Measurements from ENCODE around the gene ELOVL6.
"Not testable (repeated sequence)": the region's sequence is repeated elsewhere in the genome, so short reads cannot be mapped to it uniquely, and the experiment has no call there.

The ELOVL6 gene, protein sequence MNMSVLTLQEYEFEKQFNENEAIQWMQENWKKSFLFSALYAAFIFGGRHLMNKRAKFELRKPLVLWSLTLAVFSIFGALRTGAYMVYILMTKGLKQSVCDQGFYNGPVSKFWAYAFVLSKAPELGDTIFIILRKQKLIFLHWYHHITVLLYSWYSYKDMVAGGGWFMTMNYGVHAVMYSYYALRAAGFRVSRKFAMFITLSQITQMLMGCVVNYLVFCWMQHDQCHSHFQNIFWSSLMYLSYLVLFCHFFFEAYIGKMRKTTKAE

DNA sequence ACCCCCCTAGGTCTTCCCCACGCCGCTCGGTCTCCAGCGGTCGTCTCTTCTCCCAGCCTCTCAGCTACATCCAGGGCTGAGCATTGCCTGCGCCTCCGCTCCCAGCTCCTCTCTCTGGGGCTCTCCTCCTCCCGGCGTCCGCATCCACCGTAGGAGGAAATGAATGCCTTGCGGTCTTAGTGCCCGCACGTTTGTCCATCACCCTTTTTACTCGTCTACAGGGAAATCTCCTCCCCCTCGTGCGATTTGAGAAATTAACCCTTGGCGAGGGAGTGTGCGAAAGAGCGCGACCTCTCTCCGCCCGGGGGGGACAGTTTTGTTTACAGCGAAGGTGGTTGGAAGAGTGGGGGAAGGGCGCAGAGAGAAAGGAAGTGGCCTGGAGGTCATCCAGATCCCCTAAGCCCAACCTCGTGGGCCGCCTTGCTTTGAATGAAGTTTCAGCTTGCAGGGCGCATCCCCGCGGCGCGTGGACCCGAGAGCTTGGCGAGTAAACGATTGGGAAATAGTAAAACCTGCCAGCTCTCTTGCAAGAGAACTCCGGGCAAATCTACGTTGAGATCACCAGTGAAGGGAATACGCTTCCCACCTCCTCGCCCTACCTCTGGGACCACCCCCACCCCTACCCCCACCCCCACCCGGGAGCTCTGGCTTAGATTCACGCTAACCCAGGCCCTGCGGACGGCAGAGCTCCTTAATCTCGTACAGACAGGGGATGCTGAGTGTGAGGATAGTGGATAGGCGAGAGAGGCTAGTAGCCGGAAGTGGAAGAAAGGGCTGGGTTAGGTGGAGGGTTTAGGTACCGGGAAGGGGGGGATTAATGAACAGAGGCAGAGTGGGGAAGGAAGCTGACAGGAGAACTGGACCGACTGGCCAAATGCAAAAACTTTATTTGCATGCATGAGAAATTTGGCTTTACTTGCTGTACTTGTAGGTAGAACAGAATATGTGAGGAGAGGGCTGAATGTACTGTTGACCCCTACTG, at the start of gene ELOVL6:
ELOVL6 (minus strand) TSS at position 181 of the 982 bp plus-strand sequence. CDS start 280 bp downstream, outside the sequence.
- DNase-seq = peak; percentile 28

DNA sequence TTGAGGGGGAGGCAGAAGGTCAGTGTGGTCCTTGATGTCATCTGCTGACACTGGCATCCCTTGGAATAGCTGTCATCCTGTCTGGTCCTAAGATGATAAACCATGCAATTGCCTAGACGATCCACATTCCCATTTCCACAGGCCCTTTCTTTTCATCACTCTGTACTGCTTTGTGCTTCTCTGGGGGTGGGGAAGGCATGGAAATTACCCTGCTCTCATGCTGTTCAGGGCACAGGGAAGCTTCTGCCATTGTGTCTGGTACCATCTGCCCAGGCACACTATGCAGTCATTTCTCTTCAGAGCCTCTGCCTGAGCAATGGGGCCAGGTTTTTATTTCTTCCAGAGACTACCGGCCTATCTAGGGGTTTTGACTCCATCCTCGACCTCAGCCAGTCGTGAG, 49.7 kb upstream of the ELOVL6 start:
- no peak for DNase-seq

DNA sequence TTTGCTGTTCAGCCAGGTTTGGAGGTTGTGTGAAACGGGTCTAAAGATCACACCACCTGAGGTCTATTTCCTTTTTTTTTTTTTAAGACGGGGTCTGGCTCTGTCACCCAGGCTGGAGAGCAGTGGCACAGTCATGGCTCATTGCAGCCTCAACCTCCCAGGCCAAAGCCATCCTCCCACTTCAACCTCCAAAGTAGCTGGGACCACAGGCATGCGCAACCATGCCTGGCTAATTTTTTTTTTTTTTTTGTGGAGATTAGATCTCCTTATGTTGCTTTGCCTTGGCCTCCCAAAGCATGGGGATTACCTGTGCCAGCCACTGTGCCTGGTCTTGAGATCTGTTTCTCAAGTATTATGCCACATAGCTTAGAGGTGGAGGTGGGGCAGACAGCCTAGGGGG, 49.2 kb upstream of the ELOVL6 start:
- DNase-seq = no peak

DNA sequence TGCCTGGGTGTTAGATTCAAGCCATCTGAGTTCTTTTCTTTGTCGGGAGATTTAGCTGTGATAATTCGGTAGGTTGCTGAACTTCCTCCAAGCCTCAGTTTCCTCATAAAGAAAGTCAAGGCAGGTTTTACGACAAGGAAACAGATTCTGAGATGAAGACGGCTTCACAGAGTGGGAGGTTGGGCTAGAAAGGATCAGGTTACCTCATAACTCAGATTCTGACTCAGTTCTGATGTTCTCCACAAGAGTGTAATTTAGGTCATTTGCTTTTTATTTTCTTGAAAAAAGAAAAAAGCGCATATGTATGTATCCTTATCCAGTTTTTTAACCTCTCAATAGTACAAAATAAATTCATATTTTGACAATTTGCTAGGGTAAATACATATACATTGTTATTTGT, 47.2 kb upstream of the ELOVL6 start:
- no peak for DNase-seq

DNA sequence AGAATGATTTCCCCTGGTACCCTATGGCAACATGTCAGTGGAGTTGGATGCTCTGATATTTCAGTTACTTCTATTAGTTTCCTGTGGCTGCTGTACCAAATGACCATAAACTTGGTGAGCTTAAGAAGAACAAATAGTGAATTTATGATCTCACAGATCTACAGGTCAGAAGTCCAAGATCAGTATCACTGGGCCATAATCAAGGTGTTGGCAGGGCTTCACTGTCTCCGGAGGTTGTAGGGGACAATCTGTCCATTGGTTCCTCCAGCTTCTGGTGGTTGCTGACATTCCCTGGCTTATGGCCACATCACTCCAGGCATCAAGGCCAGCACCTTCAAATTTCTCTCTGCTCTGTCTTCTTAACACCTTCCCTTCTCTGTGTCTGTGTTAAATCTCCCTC, 37.9 kb upstream of the ELOVL6 start:
- no peak for DNase-seq

DNA sequence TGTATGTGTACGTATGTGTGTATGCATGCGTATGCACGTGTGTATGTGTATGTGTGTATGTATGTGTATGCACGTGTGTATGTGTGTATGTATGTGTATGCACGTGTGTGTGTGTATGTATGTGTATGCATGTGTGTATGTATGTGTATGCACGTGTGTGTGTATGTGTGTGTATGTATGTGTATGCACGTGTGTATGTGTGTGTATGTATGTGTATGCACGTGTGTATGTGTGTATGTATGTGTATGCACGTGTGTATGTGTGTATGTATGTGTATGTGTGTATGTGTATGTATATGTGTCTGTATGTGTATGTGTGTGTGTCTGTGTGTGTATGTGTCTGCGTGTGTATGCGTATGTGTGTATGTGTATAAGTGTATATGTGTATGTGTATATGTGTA, 35.2 kb upstream of the ELOVL6 start:
- not testable (repeated sequence) for DNase-seq

DNA sequence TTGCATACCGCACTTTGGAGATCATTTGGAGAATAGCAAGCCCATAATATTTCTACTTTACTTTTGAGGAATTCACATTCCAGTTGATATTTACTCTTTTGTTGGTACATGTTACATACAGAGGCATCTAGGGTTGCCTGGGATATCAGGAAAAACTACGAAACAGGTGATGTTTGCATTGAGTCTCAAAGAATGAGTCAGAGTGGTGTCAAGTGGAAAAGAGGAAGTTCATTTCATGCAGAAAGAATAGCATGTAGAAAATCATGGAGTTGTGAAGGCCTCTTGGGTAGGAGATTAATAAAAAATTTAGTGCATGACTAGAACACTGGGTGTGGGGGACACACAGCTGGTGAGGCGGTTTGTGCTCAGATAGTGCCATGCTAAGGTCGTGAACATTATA, 33.5 kb upstream of the ELOVL6 start:
- DNase-seq = no peak

DNA sequence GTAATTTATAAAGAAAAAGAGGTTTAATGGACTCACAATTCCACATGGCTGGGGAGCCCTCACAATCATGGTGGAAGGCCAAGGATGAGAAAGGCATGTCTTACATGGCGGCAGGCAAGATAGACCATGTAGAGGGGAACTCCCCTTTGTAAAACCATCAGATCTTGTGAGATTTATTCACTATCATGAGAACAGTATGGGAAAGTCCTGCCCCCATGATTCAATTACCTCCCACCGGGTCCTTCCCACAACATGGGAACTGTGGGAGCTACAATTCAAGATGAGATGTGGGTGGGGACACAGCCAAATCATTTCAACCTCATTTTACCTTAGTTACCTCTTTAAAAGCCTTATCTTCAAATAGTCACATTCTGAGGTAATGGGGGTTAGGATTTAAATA, 30.9 kb upstream of the ELOVL6 start:
- DNase-seq = no peak

DNA sequence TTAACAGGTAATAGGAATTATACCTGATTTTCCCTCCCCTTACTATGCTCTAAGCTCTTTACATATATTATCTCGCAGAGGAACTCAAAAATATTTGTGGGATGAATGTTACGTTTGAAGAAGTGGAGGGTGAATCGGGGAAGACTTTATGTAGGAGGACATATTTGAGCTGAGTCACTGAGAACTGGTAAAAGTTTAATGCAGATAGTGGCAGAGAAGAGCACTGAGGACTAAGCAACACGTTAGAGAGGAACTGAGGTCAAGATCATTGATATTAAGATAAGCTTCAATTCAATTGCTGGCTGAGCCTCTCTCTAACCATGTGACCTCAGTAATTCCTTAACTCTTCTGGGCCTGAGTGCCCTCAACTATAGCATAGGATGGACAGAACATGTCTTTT, 26.4 kb upstream of the ELOVL6 start:
- no peak for DNase-seq

DNA sequence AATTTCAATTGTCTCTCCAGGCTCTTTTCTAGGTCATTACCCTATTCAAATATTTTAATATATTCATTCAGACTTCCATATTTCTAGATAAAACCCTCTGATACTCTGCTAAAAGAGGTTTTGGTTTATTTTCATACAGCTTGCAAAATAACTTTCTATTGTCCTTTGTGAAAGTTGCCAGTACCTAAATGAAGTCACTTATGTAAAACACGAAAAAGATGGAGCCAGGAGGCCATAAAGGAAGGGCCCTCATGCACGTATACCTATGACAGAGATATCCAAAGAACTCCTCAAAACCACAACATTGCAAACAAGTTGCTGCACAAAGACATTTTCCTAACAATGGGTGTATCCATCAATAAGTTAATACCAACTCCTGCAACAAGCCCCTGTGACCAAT, 25.7 kb upstream of the ELOVL6 start:
- no peak for DNase-seq

DNA sequence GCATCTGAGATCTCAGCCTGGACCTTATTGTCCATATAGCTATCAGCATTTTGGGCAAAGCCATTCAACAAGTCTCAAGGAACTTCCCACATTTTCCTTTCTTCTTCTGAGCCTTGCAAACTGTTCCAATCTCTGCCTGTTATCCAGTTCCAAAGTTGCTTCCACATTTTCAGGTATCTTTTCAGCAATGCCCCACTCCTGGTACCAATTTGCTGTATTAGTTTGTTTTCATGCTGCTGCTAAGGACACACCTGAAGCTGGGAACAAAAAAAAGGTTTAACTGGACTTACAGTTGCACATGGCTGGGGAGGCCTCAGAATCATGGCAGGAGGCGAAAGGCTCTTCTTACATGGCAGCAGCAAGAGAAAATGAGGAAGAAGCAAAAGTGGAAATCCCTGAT, 20.5 kb upstream of the ELOVL6 start:
- not testable (repeated sequence) for DNase-seq

DNA sequence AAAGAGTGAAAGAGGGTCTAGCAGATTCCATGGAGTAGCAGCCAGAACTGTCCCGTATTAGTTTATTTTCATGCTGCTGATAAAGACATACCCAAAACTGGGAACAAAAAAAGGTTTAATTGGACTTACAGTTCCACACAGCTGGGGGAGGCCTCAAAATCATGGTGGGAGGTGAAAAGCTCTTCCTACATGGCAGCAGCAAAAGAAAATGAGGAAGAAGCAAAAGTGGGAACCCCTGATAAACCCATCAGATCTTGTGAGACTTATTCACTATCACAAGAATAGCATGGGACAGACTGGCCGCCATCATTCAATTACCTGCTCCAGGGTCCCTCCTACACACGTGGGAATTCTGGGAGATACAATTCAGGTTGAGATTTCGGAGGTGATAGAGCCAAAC, 18.8 kb upstream of the ELOVL6 start:
- DNase-seq = not testable (repeated sequence)

DNA sequence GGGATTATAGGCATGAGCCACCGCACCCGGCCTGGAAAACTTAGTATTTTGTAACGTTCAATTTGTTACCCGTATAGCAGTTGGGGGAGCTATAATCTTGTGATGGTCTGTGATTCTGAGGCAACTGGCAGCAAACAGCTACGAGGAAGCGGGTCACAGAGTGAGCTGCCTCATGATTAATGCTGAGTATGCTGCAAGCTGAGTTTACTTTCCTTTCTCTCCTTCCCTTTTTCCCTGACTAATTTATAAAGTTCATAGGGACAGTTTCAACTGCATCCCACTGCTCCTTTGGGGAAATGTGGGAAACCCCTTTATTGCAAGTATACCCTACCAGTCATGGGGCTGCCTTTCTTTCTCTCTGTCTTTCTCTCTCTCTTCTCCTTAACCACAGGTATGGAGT, 17.7 kb upstream of the ELOVL6 start:
- DNase-seq = no peak

DNA sequence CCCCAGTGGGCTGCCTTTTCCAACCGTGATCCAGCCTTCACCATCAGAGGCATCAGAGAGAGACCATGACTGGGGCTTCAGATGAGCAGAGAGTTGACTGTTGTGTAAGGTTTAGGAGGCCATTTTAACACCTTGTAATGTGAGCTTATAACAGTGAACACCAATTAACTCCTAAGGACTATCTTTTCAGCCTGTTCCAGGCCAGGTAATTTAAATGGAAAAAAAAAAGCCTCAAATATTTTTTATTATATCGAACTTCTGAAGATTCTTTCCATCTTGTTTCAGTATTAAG, 13.3 kb upstream of the ELOVL6 start:
- DNase-seq = no peak

DNA sequence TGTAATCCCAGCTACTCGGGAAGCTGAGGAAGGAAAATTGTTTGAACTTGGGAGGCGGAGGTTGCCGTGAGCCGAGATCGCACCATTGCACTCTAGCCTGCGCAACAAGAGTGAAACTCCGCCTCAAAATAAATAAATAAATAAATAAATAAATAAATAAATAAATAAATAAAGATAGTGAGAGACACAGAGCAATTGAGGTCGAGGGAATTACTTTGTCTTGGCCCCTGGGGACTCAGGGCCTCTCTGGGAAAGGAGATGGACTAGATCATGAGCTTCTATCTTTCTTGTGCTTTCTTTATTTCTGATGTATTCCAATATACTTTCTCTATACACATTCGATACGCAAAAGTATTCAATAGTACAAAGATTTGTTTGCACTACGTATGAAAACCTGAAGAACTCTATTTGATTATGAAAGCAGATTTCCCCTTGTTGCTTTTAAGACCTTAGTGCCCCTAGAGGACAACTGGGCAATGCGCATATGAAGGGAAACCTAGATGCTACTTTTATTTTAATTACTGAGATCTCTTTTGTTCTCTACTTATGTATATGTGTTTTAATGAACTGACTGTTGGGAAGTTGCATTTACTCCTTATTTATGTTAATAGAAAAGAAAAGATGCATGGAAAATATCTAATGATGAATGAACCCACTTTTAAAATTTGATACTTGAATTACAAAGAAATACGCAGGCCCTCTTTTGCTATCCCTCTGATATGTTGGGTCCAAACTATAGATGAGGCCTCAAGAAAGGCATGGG, 12.8 kb upstream of the ELOVL6 start:
- peak; percentile 69 for DNase-seq

DNA sequence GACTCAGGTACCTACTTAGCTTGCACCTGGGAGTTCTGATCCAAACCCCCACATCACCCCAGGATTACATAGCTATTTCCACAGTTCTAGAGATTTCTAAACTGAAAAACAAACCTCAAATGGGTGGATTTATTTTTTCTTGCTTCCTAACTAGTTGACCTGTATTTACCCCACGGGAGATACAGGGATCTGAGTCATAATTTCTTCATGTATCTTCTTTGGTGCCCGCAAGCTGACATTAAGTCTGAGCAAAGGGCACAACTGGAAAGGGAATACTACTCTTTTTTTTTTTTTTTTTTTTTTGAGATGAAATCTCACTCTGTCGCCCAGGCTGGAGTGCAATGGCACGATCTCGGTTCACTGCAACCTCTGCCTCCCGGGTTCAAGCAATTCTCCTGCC, 10.0 kb upstream of the ELOVL6 start:
- no peak for DNase-seq

DNA sequence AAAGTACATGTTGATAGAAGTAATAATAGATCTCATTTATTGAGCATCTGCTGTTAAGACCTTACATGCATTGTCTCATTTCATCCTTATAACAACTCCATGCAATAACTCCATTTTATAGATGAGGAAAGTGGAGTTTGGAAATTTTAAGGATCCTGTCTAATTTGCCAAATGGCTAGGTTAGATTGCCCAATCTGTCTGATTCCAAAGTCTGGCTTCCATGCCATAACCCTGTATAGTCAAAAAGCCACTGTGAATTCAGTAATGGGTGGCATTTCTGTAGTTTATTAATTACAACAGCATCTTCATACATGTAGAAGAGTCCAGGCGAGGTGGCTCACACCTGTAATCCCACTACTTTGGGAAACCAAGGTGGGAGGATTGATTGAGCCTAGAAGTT, 8.8 kb upstream of the ELOVL6 start:
- DNase-seq = no peak

DNA sequence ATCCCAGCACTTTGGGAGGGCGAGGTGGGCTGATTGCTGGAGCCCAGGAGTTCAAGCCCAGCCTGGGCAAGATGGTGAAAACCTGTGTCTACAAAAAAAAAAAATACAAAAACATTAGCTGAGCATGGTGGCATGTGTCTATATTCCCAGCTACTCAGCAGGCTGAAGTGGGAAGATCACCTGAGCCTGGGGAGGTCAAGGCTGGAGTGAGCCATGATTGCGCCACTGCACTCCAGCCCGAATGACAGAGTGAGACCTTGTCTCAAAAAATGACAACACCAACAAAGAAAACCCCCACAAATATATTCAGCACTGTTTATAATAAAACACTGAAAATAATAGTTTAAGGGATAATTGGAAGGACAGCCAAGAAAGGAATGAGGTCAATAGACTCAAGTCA, 3.6 kb upstream of the ELOVL6 start:
- no peak for DNase-seq

DNA sequence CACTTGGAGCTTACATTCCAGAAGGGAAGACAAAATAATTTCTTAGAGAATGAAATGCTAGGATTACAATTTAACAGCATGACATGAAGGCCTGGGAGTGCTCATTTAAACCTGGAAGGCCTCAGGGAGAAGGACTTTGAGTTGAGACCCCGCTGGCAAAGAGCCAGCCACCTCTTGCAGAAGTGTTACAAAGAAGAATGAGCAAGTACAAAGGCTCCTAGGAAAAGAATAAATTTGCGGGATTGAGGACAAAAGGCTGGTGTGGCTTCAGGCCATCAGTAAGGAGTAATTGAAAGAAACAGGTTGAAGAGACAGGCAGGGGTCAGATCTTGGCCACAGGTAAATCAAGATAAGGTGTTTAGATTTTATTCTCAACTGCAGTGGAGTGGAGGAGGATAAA, 3.1 kb upstream of the ELOVL6 start:
- no peak for DNase-seq

DNA sequence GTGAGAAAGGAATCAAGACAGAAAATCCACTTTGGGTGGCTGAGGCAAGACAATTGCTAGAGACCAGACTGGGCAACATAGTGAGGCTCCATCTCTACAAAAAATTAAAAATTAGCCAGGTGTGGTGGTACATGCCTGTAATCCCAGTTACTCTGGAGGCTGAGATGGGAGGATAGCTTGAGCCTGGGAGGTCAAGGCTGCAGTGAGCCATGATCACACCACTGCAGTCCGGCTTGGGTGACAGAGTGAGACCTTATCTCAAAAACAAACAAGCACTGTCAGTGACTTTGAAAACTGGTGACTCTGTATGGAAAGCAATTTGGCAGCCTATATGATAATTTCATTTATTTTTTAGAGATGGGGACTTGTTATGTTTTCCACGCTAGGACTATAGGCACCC, 2.3 kb upstream of the ELOVL6 start:
- DNase-seq = no peak

DNA sequence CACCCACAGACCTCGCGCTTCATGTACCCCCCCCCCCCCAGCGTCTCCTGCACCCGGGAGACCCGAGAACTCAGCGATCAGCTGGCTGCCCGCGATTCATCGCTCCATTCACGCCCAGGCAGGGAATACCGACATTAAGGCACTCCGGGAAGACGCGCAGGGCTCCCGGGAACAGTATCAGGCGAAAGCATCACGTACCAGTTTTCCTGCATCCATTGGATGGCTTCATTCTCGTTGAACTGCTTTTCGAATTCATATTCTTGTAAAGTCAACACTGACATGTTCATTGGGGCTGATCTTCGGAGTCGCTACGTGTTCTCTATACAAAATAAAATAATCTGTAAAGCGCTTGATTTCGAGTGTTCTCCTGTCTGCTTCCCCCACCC, 373 bp downstream of the ELOVL6 start:
- peak; percentile 9 for DNase-seq

DNA sequence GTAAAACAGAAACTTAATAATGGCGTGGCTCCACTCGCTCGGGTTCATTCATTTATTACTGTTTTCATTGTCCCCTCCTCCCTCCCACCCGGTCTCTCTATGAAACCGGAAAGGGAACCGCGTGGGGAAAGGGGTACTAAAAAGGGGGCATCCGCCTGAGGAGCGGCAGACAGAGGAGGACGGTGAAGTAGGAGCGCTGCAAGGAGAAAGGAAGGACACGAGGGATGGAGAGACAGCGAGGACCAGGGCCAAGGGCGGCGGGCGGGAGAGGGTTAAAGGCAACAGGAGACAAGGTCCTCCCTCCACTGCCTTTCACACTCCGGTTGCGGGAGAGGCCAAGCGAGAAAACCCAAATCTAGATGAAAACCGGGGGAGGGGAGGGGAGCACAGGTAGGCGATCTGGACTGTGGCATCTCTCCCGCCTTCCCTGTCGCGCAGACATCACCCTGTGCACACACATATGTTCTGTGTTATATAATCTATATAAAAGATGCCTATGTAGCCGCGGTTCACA, 829 bp downstream of the ELOVL6 start:
- DNase-seq = peak; percentile 57

DNA sequence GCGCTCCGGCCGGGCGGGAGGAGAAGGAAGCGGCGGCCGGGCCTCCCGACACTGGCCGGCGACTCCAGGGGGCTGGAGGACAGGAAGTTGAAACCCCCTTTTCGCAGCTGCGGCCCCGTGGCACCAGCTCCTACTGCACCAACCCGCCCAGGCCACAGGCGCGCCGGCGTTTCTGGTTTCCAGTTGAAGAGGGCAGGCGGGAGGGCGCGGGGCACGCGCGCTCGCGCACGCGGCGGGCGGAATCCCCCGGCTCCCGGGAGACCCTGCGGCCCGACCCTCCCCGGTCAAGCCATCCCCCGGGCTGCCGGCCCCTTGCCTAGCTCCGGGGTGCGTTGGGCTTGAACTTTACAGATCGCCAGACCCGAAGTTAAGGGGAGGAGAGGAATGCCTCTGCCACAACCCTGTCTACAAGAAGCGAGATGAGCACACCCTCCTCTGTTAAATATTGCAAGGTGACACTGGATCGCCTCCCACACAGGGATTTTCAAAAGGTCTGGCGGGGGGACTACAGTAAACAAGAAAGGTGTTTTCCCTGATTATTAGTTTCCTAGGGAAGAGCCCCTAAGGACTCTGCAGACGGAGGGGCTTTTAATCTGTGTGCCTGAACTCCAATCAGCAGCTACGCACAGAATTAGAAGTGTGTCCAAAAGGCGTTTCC, 1.4 kb downstream of the ELOVL6 start:
- DNase-seq = peak; percentile 60

All from CD4-positive, alpha-beta T cell treated with Interleukin-17A for 1 hour (primary cell).